ENCODE data around the gene TAF4B. TPM values are rescaled to one million over a fixed set of nuclear protein-coding genes. Genes with fewer than 3 reads are reported as not detected.

TAF4B gene
- polyA plus RNA-seq, 3 donors, result 0.64 to 1.2 (median 0.92) TPM

GRCh38 chr18:26207937-26208336, 18.3 kb upstream of the TAF4B start:
- no peak overlapping the region for H3K4me2 ChIP-seq (replicated peaks; ENCODE audit: extremely low read depth, low read length, poor library complexity, severe bottlenecking)
- Mint-ChIP-seq H3K27ac (no peak overlapping the region), H3K27me3 (ENCODE audit: low read depth in 3 of 3) (peaks cover 0 to 2% (median 0%) of the 10 kb centered on the region in 3 donors), H3K36me3 (no peaks in the 10 kb centered on the region), H3K4me3 (no peak overlapping the region), H3K9me3 (peaks cover 0 to 3% (median 0%) of the 10 kb centered on the region in 7 donors), H3K4me1 (peaks cover 2% of the 10 kb centered on the region)
- WGBS (ENCODE audit: insufficient coverage), result 100% methylated on average over 3 of the region's 3 CpGs
- intact Hi-C loops (cut with micrococcal nuclease), result no loop called here
- no peak overlapping the region for H3K9ac ChIP-seq (ENCODE audit: insufficient read depth, low read length, poor library complexity, severe bottlenecking)
- no peak overlapping the region for H2AFZ ChIP-seq (ENCODE audit: insufficient read depth, low read depth, low read length, poor library complexity, severe bottlenecking)
- H3K27me3 ChIP-seq (ENCODE audit: control insufficient read depth in 2 of 2, insufficient read depth in 2 of 2, low read length in 2 of 2), result no peaks in the 10 kb centered on the region
- no peak for DNase-seq
- H3K9me3 ChIP-seq (replicated peaks in 1 of 2; ENCODE audit: control insufficient read depth in 1 of 2, insufficient read depth in 1 of 2, low read length in 2 of 2), result no peaks in the 10 kb centered on the region
- H3K36me3 ChIP-seq (replicated peaks in 1 of 2; ENCODE audit: control insufficient read depth in 1 of 2, insufficient read depth in 2 of 2, low read length in 2 of 2), result no peaks in the 10 kb centered on the region
- no peaks in the 10 kb centered on the region for H3K4me1 ChIP-seq (ENCODE audit: control insufficient read depth in 1 of 2, insufficient read depth in 2 of 2, low read length in 2 of 2)
- no peak overlapping the region for H3K4me3 ChIP-seq (replicated peaks in 1 of 3; ENCODE audit: low read depth in 2 of 3, low read length in 3 of 3)
- no peak for TF ChIP-seq CTCF (IDR thresholded peaks at IDR 0.05)
- no peak overlapping the region for H3K27ac ChIP-seq (ENCODE audit: low read depth in 1 of 2, low read length in 2 of 2)
- no peaks in the 10 kb centered on the region for H3K79me2 ChIP-seq (ENCODE audit: insufficient read depth, low read length)
- no peaks in the 10 kb centered on the region for H4K20me1 ChIP-seq (ENCODE audit: insufficient read depth, low read length)

GRCh38 chr18:26208977-26209376, 17.3 kb upstream of the TAF4B start:
- Mint-ChIP-seq H3K9me3 (peaks cover 0 to 3% (median 0%) of the 10 kb centered on the region in 7 donors), H3K27ac (no peak overlapping the region), H3K27me3 (ENCODE audit: low read depth in 3 of 3) (peaks cover 0 to 2% (median 0%) of the 10 kb centered on the region in 3 donors), H3K4me1 (peaks cover 2% of the 10 kb centered on the region), H3K36me3 (no peaks in the 10 kb centered on the region), H3K4me3 (no peak overlapping the region)
- no peak for TF ChIP-seq CTCF (IDR thresholded peaks at IDR 0.05)
- Histone ChIP-seq H3K4me1 (ENCODE audit: control insufficient read depth in 1 of 2, insufficient read depth in 2 of 2, low read length in 2 of 2) (no peaks in the 10 kb centered on the region), H4K20me1 (ENCODE audit: insufficient read depth, low read length) (no peaks in the 10 kb centered on the region), H3K4me3 (replicated peaks in 1 of 3; ENCODE audit: low read depth in 2 of 3, low read length in 3 of 3) (no peak overlapping the region), H3K79me2 (ENCODE audit: insufficient read depth, low read length) (no peaks in the 10 kb centered on the region), H2AFZ (ENCODE audit: insufficient read depth, low read depth, low read length, poor library complexity, severe bottlenecking) (no peak overlapping the region), H3K9me3 (replicated peaks in 1 of 2; ENCODE audit: control insufficient read depth in 1 of 2, insufficient read depth in 1 of 2, low read length in 2 of 2) (no peaks in the 10 kb centered on the region), H3K27me3 (ENCODE audit: control insufficient read depth in 2 of 2, insufficient read depth in 2 of 2, low read length in 2 of 2) (no peaks in the 10 kb centered on the region), H3K4me2 (replicated peaks; ENCODE audit: extremely low read depth, low read length, poor library complexity, severe bottlenecking) (no peak overlapping the region), H3K9ac (ENCODE audit: insufficient read depth, low read length, poor library complexity, severe bottlenecking) (no peak overlapping the region), H3K27ac (ENCODE audit: low read depth in 1 of 2, low read length in 2 of 2) (no peak overlapping the region), H3K36me3 (replicated peaks in 1 of 2; ENCODE audit: control insufficient read depth in 1 of 2, insufficient read depth in 2 of 2, low read length in 2 of 2) (no peaks in the 10 kb centered on the region)
- intact Hi-C loops (cut with micrococcal nuclease), result no loop called here
- no peak for DNase-seq
- no CpG with 5 or more reads among the region's 2 CpGs for WGBS (ENCODE audit: insufficient coverage)
